Panc1 (cell line): ENCODE results near the gene SMIM27.

Source experiments
- POLR2AphosphoS5 ChIP-seq: IDR thresholded peaks from 2 replicates; pipeline ENCODE4 v1.6.1; 2012; ENCODE audit warnings: mild to moderate bottlenecking, low read depth, low read length, moderate library complexity
- REST ChIP-seq, 2 experiments: IDR thresholded peaks; 2 replicates each; pipeline ENCODE4 v1.6.1; 2011 to 2012; ENCODE audit warnings: low read depth in 2 of 2, control low read depth in 1 of 2, low read length in 1 of 2, mild to moderate bottlenecking in 1 of 2, moderate library complexity in 1 of 2; ENCODE audit not compliant: insufficient read depth in 1 of 2
- TCF7L2 ChIP-seq: IDR thresholded peaks from 2 replicates; pipeline ENCODE4 v1.6.1; 2011; ENCODE audit warnings: mild to moderate bottlenecking, low read depth, low read length, inconsistent platforms
- TF ChIP-seq, protein P1 (sequence below): fragments of 450-650 bp; IDR thresholded peaks from 2 replicates; pipeline ENCODE4 v1.5.1; 2017; ENCODE audit warnings: mild to moderate bottlenecking

DNA sequence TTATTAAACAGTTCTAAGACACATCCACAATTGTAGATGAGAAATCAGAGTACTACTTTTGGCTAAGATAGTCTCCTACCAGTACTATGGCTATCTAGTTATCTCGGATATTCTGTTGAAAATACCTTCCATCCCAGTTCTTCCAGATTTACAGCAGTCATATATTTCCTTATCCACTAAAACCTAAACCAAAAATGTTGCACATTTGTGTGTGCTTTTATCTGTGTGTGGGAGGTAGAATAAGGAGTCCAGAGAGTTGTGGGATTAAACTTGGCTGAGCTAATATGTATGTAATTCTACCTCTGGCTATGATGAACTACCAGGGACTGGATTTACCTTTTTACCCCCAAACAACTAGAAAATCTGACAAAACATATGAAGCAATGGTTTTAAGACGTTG lies 38.3 kb downstream of the SMIM27 start:
- TF ChIP-seq, protein P1, sequence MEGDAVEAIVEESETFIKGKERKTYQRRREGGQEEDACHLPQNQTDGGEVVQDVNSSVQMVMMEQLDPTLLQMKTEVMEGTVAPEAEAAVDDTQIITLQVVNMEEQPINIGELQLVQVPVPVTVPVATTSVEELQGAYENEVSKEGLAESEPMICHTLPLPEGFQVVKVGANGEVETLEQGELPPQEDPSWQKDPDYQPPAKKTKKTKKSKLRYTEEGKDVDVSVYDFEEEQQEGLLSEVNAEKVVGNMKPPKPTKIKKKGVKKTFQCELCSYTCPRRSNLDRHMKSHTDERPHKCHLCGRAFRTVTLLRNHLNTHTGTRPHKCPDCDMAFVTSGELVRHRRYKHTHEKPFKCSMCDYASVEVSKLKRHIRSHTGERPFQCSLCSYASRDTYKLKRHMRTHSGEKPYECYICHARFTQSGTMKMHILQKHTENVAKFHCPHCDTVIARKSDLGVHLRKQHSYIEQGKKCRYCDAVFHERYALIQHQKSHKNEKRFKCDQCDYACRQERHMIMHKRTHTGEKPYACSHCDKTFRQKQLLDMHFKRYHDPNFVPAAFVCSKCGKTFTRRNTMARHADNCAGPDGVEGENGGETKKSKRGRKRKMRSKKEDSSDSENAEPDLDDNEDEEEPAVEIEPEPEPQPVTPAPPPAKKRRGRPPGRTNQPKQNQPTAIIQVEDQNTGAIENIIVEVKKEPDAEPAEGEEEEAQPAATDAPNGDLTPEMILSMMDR, result no peak
- TF ChIP-seq TCF7L2, result no peak
- TF ChIP-seq POLR2AphosphoS5, result no peak
- TF ChIP-seq REST (IDR thresholded peaks at IDR 0.05; ENCODE audit: insufficient read depth in 1 of 2, low read depth in 2 of 2, low read length in 1 of 2), result no peak
